Measurements from ENCODE around the gene KCNE4.

- TF ChIP-seq CTCF (IDR thresholded peaks at IDR 0.05) (no peak), POLR2A (IDR thresholded peaks at IDR 0.05) (no peak)
These were observed 11.5 kb upstream of the KCNE4 start for GRCh38 chr2:223040527-223040926.
